Measurements from ENCODE around the gene PLEKHG4.

The PLEKHG4 gene

DNA sequence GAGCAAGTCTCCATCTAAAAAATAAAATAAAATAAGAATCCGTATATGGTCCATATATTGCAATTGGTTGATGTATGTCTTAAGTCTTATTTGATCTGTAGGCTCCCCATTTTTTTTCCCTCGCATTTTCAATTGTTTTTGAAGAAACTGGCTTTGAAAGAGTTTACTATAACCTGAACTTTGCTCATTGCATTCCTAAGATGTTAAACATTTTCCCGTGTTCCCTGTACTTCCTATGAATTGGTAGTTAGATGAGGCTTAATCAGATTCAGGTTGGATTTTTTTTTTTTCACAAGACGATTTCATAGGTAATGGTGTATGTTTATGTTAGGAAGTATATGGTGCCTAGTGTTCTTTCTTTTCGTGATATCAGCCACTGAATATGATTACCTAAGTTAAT, 50.6 kb downstream of the PLEKHG4 start:
- DNase-seq (ENCODE audit: low spot score), result no peak

- no peak for DNase-seq (ENCODE audit: low spot score)
These were observed 54.0 kb downstream of the PLEKHG4 start for GRCh38 chr16:67333315-67333714.

GRCh38 chr16:67336116-67336515, 56.8 kb downstream of the PLEKHG4 start:
- DNase-seq (ENCODE audit: low spot score), result no peak

DNA sequence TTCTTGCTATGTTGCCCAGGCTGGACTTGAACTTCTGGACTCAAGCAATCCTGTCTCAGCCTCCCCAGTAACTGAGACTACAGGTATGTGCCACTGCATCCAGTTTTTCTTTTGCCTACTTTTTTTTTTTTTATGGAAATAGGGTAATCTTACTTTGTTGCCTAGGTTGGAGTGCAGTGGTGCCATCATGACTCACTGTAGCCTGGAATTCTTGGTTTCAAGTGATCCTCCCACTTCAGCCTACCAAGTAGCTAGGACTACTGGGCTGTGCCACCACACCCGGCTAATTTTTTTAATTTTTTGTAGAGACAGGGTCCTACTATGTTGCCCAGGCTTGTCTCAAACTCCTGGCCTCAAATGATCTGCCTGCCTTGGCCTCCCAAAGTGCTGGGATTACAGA, 57.3 kb downstream of the PLEKHG4 start:
- no peak for DNase-seq (ENCODE audit: low spot score)

Measured in SK-N-DZ (cell line).